GM18867 (cell line): ENCODE measurements around the gene GPC6.

Source experiments
- ATAC-seq: cut with Tn5 transposase; IDR thresholded peaks from one replicate; pipeline ENCODE4 v1.9.1; 2021; ENCODE audit warnings: mild to moderate bottlenecking, moderate library complexity; ENCODE audit not compliant: unreplicated experiment

The GPC6 gene

GRCh38 chr13:93811071-93811737 lies 584.6 kb downstream of the GPC6 start:
- no peak for ATAC-seq

DNA sequence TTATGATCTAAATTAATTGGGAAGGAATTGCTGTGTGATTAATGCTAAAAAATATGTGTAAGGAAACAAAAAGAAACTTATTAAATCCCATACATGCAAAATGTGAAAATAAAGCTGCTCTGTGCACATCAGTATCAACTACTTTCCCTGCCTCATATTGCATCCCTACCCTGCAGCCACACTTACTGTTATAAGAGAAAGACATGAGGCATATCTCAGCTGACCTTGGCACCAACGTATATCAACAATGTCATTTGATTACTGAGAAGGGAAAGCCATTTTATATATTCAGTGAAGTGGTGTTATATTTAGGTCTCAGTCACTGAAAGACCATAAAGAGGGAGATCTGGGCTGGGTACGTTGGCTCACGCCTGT lies 585.1 kb downstream of the GPC6 start:
- no peak for ATAC-seq

DNA sequence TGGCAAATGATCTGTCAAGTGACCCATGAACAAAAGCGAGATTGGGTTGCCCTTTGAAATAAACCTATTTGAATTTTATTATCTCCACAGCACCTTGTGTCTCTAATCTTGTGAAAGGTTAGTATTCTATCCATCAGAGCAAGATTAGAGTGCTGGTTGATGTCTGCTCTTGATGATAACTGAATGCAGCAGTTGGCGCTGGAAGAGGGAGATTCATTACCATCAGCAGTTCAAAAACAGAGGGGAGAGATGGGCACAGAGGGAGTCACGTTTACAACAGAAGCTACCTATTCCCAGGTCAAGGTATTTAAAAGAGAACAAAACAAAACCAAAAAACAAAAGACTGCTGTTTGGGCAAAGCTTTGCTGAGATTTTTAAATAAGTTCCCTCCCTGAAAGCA lies 588.1 kb downstream of the GPC6 start:
- no peak for ATAC-seq

DNA sequence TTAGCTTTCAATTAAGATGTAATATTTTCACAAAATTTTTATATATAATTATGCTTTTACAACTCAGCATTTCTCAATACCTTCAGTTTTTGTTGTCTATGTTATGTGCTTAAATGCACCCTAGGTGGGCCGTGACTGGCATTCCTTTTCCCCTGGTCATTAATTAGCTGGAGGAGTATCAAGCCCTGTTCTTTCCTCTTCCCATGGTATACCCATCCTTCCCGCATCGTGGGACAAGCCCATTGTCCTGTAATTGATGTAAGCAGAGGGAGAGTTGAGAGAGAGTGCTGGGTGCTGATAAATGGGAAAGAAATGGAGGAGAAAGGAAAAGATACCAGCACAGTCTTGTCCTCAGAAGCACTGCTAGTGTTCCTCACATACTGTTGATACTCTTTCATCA lies 591.7 kb downstream of the GPC6 start:
- no peak for ATAC-seq

DNA sequence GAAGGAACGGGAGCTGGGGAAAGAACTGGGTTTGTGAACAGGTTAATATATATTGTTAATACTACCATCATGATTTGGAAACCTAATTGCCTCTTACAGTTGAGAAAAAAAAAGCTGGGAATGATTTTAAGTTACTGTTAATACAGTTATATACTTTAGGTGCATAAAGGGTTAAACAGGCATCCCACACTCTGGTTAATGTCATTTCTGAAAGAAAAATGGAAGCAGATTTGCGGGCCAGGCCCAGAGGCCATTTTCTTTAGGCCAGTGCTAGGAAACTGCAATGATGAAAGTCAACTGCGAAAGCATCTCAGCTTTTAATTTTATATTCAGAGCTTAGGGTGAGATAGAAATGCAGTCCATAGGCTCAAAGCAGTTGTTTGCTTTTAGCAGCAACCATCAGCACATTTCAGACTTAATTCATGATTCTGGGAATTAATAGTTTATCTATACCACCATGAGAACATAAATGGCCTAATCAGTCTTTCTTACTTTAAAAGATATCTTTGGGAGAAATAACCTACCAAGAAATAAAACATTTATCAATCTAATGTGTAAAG lies 592.8 kb downstream of the GPC6 start:
- no peak for ATAC-seq

- no peak for ATAC-seq
Observed at GRCh38 chr13:93824286-93824685, 597.7 kb downstream of the GPC6 start.

DNA sequence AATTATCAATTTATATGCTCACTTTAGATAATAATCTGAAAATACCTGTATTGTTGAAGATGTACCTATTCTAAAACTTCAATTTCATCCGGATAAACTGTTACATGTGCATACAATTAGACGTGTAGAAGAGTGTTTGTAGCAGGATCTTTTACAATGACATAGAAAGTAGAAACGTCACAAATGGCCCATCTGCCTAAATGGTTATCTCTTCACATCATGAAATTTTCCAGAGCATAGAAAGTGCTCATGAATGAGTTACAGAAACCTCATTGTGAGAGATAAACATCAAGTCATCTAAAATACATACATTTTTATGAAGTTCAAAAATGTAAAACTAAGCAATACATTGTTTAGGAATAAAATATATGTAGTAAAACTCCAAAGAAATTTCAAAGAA lies 607.4 kb downstream of the GPC6 start:
- no peak for ATAC-seq

GRCh38 chr13:93843082-93843481 lies 616.5 kb downstream of the GPC6 start:
- ATAC-seq = no peak

DNA sequence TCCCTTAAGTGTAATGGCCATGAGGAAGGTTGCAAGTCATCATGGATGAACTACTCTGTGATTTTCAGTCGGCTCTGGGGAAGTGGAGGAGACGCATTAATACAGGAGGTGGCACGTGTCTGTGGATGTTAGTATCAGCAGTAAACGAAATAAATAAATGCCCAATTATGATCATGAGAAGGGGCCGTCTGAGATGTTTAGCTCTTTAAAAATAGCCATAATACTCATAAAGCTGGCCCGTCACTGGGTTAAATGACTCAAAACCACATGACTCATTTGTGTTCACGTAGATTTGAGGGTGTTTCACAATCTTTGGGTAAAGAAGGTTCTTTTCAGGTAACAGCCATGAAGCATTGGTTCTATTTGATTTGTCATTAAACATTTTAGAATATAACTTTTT lies 620.6 kb downstream of the GPC6 start:
- peak; percentile 58 for ATAC-seq

GRCh38 chr13:93848247-93848646 lies 621.6 kb downstream of the GPC6 start:
- ATAC-seq = no peak

DNA sequence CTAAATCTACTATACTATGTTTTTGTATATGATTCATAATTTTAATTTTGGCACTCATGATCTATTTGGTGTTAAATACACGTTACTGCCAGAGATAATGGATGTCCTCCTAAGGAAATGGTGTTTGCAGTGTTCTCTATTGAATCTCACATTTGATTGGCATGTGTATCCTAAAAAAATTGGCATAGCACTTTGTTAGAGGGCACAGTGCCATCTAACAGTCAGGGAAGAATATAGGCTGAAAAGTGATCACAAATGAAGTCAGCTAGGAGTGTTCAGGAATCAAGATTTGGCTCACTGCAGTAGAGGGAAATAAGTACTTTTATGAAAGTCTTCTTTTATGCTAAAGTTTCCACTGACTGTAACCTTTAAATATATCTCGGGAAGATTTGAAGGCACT lies 624.6 kb downstream of the GPC6 start:
- ATAC-seq = no peak

- no peak for ATAC-seq
Observed at GRCh38 chr13:93853912-93854311, 627.3 kb downstream of the GPC6 start.

DNA sequence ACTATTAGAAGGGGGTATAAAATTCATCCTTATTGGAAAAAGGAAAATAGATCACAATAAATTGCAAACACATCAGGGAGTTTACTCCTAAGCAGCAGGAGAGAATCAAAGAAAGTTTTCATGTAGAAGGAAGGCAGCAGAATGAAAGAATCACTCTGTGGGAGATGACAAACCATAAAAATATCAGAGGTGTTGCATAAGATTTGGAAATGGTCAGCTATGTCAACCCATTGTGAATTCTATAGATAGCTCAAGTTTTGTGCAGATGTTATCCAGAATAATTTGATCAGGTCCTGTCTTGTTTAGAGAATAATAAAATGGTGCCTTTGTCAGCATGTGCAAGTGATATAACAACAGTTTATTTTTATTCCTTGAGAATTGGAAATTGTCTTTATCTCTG lies 630.5 kb downstream of the GPC6 start:
- ATAC-seq = no peak

DNA sequence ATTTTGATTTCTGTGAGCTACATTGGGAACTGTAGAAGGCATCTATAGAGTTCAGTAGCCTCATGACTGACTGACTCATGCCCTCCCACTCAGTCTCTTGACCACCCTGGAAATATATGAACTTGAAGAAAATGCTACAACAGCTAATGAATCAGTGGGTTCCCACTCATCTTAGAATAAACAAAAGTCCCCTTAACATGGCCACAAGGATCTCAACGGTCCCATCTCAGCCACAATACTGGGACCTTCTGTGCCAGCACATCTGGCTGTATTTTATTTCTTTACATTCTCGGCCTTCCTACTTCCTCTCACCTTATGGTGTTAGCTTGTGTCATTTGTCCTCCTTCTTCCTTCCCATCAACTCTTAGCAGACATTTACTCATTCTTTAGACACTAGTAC lies 633.1 kb downstream of the GPC6 start:
- ATAC-seq = no peak

- ATAC-seq = no peak
Observed at GRCh38 chr13:93861818-93862217, 635.2 kb downstream of the GPC6 start.

- ATAC-seq = no peak
Observed at GRCh38 chr13:93862259-93862658, 635.7 kb downstream of the GPC6 start.

- ATAC-seq = no peak
Observed at GRCh38 chr13:93865235-93865634, 638.6 kb downstream of the GPC6 start.

- no peak for ATAC-seq
Observed at GRCh38 chr13:93867481-93867880, 640.9 kb downstream of the GPC6 start.

GRCh38 chr13:93872376-93872775 lies 645.8 kb downstream of the GPC6 start:
- no peak for ATAC-seq

DNA sequence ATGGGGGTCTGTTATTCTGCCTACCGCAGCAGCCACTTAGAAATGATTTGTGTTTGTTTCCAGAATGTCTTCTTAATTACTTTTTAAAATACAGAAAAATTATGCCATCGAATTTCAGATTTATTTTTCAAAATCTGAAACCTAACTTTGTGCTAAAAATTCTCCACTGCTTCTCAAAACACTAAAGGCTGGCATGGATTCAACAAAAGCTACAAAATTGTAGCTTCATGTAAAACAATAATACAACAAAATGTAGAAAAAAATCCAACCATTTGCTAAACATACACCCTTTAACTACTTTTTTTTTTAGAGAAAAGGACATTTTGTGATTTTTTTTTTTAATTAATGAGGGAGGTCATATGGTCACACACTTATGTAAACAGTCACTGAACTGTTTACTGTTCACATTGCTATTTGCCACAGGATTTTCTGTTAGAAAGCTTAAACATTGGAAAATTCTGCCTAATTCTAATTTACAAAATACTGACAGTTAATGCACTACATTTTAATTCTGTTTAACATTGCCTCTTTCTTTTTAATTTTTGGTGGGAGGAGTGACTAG lies 646.3 kb downstream of the GPC6 start:
- no peak for ATAC-seq

DNA sequence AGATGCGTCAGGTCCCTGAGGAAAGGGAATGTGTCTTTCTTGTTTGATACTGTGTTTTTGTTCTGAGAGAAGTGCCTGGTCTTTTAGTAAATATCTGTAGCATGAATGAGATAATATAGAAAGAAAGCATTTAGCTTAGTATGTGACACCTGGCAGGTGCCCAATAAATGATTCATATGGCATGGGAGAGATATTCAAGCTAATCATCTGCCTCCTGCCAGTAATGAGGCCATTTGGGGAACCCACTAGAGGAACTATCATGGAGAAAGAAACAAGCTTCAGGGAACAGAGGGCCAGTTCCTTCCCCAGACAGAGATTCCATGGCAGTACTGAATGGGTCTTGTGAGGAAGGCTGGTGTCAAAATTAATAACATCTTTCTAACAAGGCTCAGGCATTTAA lies 648.9 kb downstream of the GPC6 start:
- no peak for ATAC-seq

- ATAC-seq = no peak
Observed at GRCh38 chr13:93876236-93876635, 649.6 kb downstream of the GPC6 start.

GRCh38 chr13:93878675-93879074 lies 652.1 kb downstream of the GPC6 start:
- no peak for ATAC-seq
